Mesendoderm (in vitro differentiated cells): ENCODE data around the gene ZNRF3.
"Not testable (repeated sequence)": the region's sequence is repeated elsewhere in the genome, so short reads cannot be mapped to it uniquely, and the experiment has no call there.

ENCODE experiments used
- DNase-seq: peaks from one replicate; pipeline ENCODE4 v3.0.0; 2013
- H2AK5ac ChIP-seq: 2 replicates; pipeline ENCODE4 v1.6.1; 2013; ENCODE audit warnings: low read length, inconsistent platforms
- H2BK120ac ChIP-seq: 2 replicates; pipeline ENCODE4 v1.6.1; 2013; ENCODE audit warnings: low read depth, mild to moderate bottlenecking, low read length, moderate library complexity, mixed read lengths
- H2BK15ac ChIP-seq: replicated peaks from 2 replicates; pipeline ENCODE4 v1.6.1; 2013; ENCODE audit warnings: low read depth, mild to moderate bottlenecking, moderate library complexity
- H2BK5ac ChIP-seq: 2 replicates; pipeline ENCODE4 v1.6.1; 2013; ENCODE audit warnings: low read length, inconsistent platforms
- H3K18ac ChIP-seq: 2 replicates; pipeline ENCODE4 v1.6.1; 2013; ENCODE audit warnings: mild to moderate bottlenecking, low read length, mixed read lengths
- H3K23ac ChIP-seq: one replicate; pipeline ENCODE4 v1.6.1; 2013; ENCODE audit warnings: low read length
- H3K27ac ChIP-seq: 2 replicates; pipeline ENCODE4 v1.5.1; 2013; ENCODE audit warnings: low read depth, mild to moderate bottlenecking, inconsistent platforms, low read length, moderate library complexity
- H3K27me3 ChIP-seq: 2 replicates; pipeline ENCODE4 v1.6.1; 2013; ENCODE audit warnings: low read length, control low read depth, mild to moderate bottlenecking, inconsistent platforms; ENCODE audit not compliant: insufficient read depth, poor library complexity
- H3K36me3 ChIP-seq: 2 replicates; pipeline ENCODE4 v1.6.1; 2013; ENCODE audit warnings: low read length, inconsistent platforms; ENCODE audit not compliant: control insufficient read depth, insufficient read depth
- H3K4ac ChIP-seq: one replicate; pipeline ENCODE4 v1.6.1; 2013; ENCODE audit warnings: low read depth, mild to moderate bottlenecking, low read length, moderate library complexity
- H3K4me1 ChIP-seq: 2 replicates; pipeline ENCODE4 v1.6.1; 2013; ENCODE audit warnings: low read depth, low read length, inconsistent platforms; ENCODE audit not compliant: control insufficient read depth
- H3K4me2 ChIP-seq: 2 replicates; pipeline ENCODE4 v1.6.1; 2013; ENCODE audit warnings: low read length
- H3K4me3 ChIP-seq: 2 replicates; pipeline ENCODE4 v1.5.1; 2013; ENCODE audit warnings: mild to moderate bottlenecking, low read length
- H3K56ac ChIP-seq: one replicate; pipeline ENCODE4 v1.6.1; 2013; ENCODE audit warnings: low read length
- H3K79me1 ChIP-seq: 2 replicates; pipeline ENCODE4 v1.6.1; 2013; ENCODE audit warnings: low read length, inconsistent platforms
- H3K79me2 ChIP-seq: 2 replicates; pipeline ENCODE4 v1.6.1; 2013; ENCODE audit warnings: mild to moderate bottlenecking, low read length; ENCODE audit not compliant: control insufficient read depth, insufficient read depth
- H3K9ac ChIP-seq: 2 replicates; pipeline ENCODE4 v1.6.1; 2013; ENCODE audit warnings: low read length, inconsistent platforms
- H4K5ac ChIP-seq: one replicate; pipeline ENCODE4 v1.6.1; 2013; ENCODE audit warnings: low read length
- H4K8ac ChIP-seq: one replicate; pipeline ENCODE4 v1.6.1; 2013; ENCODE audit warnings: low read depth, mild to moderate bottlenecking, control low read depth, low read length, moderate library complexity
- WGBS: extraction: QIAGEN DNeasy Blood & Tissue Kit; methylation state at CpG from one replicate; pipeline ENCODE4 v1.1.7; 2013; ENCODE audit warnings: low lambda C conversion rate, missing lambda C conversion rate; ENCODE audit not compliant: insufficient coverage; ENCODE audit errors: extremely low coverage; 5-methylcytosine and 5-hydroxymethylcytosine counted together

The ZNRF3 gene

GRCh38 chr22:28884747-28885350 lies 1.5 kb downstream of the ZNRF3 start:
- H3K18ac ChIP-seq, result no peak overlapping the region
- H3K4me3 ChIP-seq, result peak overlapping the region; percentile 71
- H2AK5ac ChIP-seq, result no peak overlapping the region
- H4K8ac ChIP-seq, result no peak overlapping the region
- no peak overlapping the region for H4K5ac ChIP-seq
- H3K79me1 ChIP-seq, result peaks cover 16% of the 10 kb centered on the region
- no peak overlapping the region for H3K27ac ChIP-seq
- H3K9ac ChIP-seq, result peak overlapping the region; percentile 68
- H3K27me3 ChIP-seq, result no peaks in the 10 kb centered on the region
- H2BK15ac ChIP-seq, result no peak overlapping the region
- peak overlapping the region; percentile 72 for H3K23ac ChIP-seq
- H3K4ac ChIP-seq, result no peak overlapping the region
- H2BK5ac ChIP-seq, result no peak overlapping the region
- WGBS, result no CpG with 5 or more reads among the region's 19 CpGs
- DNase-seq, result peak; percentile 63
- H3K4me2 ChIP-seq, result peak overlapping the region; percentile 96
- no peak overlapping the region for H2BK120ac ChIP-seq
- peaks cover 5% of the 10 kb centered on the region for H3K4me1 ChIP-seq
- peaks cover 48% of the 10 kb centered on the region for H3K79me2 ChIP-seq
- H3K56ac ChIP-seq, result peak overlapping the region; percentile 85
- H3K36me3 ChIP-seq, result no peaks in the 10 kb centered on the region

DNA sequence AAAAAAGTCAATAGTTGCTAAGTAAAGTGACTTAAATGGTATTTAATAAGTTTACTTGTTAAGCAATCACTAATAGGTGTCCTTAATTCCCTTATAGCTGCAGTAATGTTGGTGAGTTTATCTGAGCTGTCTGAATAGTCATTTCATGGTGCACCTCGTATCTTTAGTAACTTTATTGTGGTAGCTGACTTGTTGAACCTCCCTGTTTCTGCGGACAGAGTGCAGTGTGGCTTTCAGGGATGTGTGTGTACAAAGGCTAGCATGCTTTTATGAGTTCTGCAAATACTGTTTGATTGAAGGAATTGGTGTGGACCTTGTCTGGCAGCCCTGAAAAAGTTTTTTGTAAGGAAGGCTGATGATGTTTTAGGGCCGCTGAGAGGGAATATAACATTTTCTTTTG lies 2.6 kb downstream of the ZNRF3 start:
- Histone ChIP-seq H3K79me1 (peaks cover 20% of the 10 kb centered on the region), H3K27me3 (no peaks in the 10 kb centered on the region), H3K23ac (no peak overlapping the region), H3K36me3 (no peaks in the 10 kb centered on the region), H2BK5ac (no peak overlapping the region), H4K5ac (no peak overlapping the region), H3K4me3 (no peak overlapping the region), H4K8ac (no peak overlapping the region), H3K79me2 (peaks cover 57% of the 10 kb centered on the region), H3K4ac (no peak overlapping the region), H3K9ac (no peak overlapping the region), H2BK15ac (no peak overlapping the region), H3K56ac (no peak overlapping the region), H2BK120ac (no peak overlapping the region), H3K27ac (no peak overlapping the region), H3K18ac (no peak overlapping the region), H2AK5ac (no peak overlapping the region), H3K4me1 (peaks cover 5% of the 10 kb centered on the region), H3K4me2 (no peak overlapping the region)
- no peak for DNase-seq
- no CpG with 5 or more reads among the region's 3 CpGs for WGBS

DNA sequence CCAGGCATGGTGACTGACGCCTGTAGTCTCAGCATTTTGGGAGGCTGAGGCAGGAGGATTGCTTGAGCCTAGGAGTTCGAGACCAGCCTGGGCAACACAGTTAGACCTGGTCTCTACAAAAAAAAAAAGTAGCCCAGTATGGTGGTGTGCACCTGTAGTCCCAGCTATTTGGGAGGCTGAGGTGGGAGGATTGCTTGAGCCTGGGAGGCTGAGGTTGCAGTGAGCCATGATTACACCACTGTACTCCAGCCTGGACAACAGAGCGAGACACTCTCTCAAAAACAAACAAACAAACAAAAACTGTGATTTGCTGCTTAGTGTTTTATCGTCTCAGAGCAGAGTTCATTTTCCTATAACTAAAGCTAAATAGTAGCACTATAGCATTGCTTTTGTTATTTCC lies 3.3 kb downstream of the ZNRF3 start:
- not testable (repeated sequence) for H4K8ac ChIP-seq, DNase-seq, H2BK5ac ChIP-seq, H2AK5ac ChIP-seq, H4K5ac ChIP-seq, H3K56ac ChIP-seq, H3K9ac ChIP-seq, H3K4me2 ChIP-seq, H3K27me3 ChIP-seq, H3K4ac ChIP-seq, H3K23ac ChIP-seq, H3K4me1 ChIP-seq, H2BK15ac ChIP-seq, H3K36me3 ChIP-seq, H3K18ac ChIP-seq, H2BK120ac ChIP-seq, H3K4me3 ChIP-seq, H3K27ac ChIP-seq
- WGBS, result no CpG with 5 or more reads among the region's 4 CpGs
- peaks cover 63% of the 10 kb centered on the region for H3K79me2 ChIP-seq
- peaks cover 20% of the 10 kb centered on the region for H3K79me1 ChIP-seq

DNA sequence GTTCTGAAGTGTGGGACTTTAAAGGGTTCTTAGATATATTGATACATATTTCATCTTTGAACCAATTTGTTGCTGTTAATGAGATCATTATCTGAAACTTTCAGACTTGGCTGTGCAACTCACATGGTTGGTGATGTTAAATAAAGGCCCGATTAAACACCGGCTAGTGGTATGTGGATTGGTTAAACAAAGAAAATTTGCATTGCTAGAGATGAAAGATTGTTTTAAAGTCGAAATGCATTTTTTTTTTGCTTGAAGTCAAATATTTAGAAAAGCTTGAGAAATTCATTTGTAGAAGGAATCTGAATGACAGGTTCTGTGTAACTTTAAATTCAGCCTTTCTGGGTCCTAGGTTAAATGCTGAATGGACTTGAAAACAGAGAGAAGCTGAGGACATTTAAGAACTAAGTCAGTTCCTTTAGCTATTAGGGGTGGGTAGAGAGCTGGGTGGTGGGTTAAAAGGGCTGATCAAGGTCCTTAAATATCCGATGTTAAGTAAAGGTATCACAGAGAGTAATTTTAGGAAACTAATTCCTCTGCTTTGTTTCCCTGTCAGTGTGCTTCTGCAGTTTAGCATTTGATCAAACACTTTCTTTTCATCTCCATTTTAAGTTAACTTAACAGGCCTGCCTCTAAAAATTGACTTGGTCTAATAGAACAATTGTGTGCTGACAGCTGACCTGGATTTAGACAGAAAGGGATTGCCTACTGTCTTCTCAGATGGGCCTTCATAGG lies 4.5 kb downstream of the ZNRF3 start:
- no peak overlapping the region for H3K4me3 ChIP-seq
- H2BK120ac ChIP-seq, result no peak overlapping the region
- no peak overlapping the region for H4K5ac ChIP-seq
- 100% methylated on average over 1 of the region's 4 CpGs for WGBS
- peaks cover 73% of the 10 kb centered on the region for H3K79me2 ChIP-seq
- H3K4ac ChIP-seq, result no peak overlapping the region
- no peak for DNase-seq
- H3K36me3 ChIP-seq, result no peaks in the 10 kb centered on the region
- peaks cover 22% of the 10 kb centered on the region for H3K79me1 ChIP-seq
- H2AK5ac ChIP-seq, result no peak overlapping the region
- peaks cover 8% of the 10 kb centered on the region for H3K4me1 ChIP-seq
- no peak overlapping the region for H2BK5ac ChIP-seq
- no peak overlapping the region for H3K27ac ChIP-seq
- no peak overlapping the region for H3K56ac ChIP-seq
- no peak overlapping the region for H3K18ac ChIP-seq
- no peak overlapping the region for H3K9ac ChIP-seq
- no peak overlapping the region for H3K4me2 ChIP-seq
- no peak overlapping the region for H2BK15ac ChIP-seq
- H3K27me3 ChIP-seq, result no peaks in the 10 kb centered on the region
- no peak overlapping the region for H4K8ac ChIP-seq
- H3K23ac ChIP-seq, result no peak overlapping the region

- DNase-seq, result no peak
- no peak overlapping the region for H2BK15ac ChIP-seq
- no peak overlapping the region for H3K27ac ChIP-seq
- H3K56ac ChIP-seq, result no peak overlapping the region
- H3K4ac ChIP-seq, result no peak overlapping the region
- no peak overlapping the region for H4K8ac ChIP-seq
- no peak overlapping the region for H3K4me3 ChIP-seq
- H3K79me1 ChIP-seq, result peaks cover 22% of the 10 kb centered on the region
- H2BK5ac ChIP-seq, result no peak overlapping the region
- no CpG with 5 or more reads among the region's 6 CpGs for WGBS
- H3K36me3 ChIP-seq, result no peaks in the 10 kb centered on the region
- H3K18ac ChIP-seq, result no peak overlapping the region
- no peaks in the 10 kb centered on the region for H3K27me3 ChIP-seq
- peaks cover 12% of the 10 kb centered on the region for H3K4me1 ChIP-seq
- H3K9ac ChIP-seq, result no peak overlapping the region
- H3K23ac ChIP-seq, result no peak overlapping the region
- H2BK120ac ChIP-seq, result no peak overlapping the region
- H2AK5ac ChIP-seq, result no peak overlapping the region
- H3K4me2 ChIP-seq, result no peak overlapping the region
- H3K79me2 ChIP-seq, result peaks cover 83% of the 10 kb centered on the region
- H4K5ac ChIP-seq, result no peak overlapping the region
These were observed 6.2 kb downstream of the ZNRF3 start for GRCh38 chr22:28889478-28890024.
